HG03558 (cell line): ENCODE data around the gene LRRC55.

ENCODE experiments used
- ATAC-seq: cut with Tn5 transposase; IDR thresholded peaks from one replicate; pipeline ENCODE4 v1.9.1; 2021; ENCODE audit warnings: moderate number of reproducible peaks; ENCODE audit not compliant: unreplicated experiment; ENCODE audit errors: extremely low read depth

Gene LRRC55

GRCh38 chr11:57230791-57231538, 49.2 kb downstream of the LRRC55 start:
- ATAC-seq: no peak

- ATAC-seq: no peak
Observed at GRCh38 chr11:57231539-57232253, 49.9 kb downstream of the LRRC55 start.

- ATAC-seq: no peak
Observed at GRCh38 chr11:57233702-57234101, 51.9 kb downstream of the LRRC55 start.

- no peak for ATAC-seq
Observed at GRCh38 chr11:57235761-57236703, 54.3 kb downstream of the LRRC55 start.

- no peak for ATAC-seq
Observed at GRCh38 chr11:57237204-57237681, 55.5 kb downstream of the LRRC55 start, which contains the start of gene APLNR. Gene APLNR, minus strand, starts transcription at chr11:57237250. Its CDS starts 246 bp downstream, at chr11:57237004.

- ATAC-seq: no peak
Observed at GRCh38 chr11:57239348-57239747, 57.6 kb downstream of the LRRC55 start.

GRCh38 chr11:57240007-57240406, 58.3 kb downstream of the LRRC55 start:
- no peak for ATAC-seq

- ATAC-seq: no peak
Observed at GRCh38 chr11:57240757-57241156, 59.0 kb downstream of the LRRC55 start.
